ENCODE data around the gene TLE1.
"Not testable (repeated sequence)": the region's sequence is repeated elsewhere in the genome, so short reads cannot be mapped to it uniquely, and the experiment has no call there.

TLE1 gene

DNA sequence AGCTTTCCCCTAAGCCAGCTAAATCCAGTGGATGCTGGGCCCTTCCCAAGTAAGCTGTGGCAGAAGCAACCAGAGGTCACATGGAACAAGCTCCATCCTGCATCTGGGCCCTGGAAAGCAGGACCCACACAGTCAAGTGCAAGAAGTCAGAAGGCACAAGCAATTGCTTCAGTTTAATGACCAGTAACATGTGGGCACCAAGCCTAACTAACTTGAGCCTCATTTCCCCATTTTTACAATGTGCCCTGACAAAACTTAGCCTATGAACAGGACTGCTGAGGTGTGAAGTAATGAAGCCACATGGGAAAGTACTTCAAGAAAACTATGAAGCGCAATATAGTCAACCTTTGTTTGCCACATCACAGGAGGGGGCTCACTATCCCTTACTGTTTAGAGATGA lies 90.5 kb downstream of the TLE1 start:
- no peak overlapping the region for H3K4me3 ChIP-seq (ENCODE audit: low read depth, low read length)
- TF ChIP-seq, protein P1, sequence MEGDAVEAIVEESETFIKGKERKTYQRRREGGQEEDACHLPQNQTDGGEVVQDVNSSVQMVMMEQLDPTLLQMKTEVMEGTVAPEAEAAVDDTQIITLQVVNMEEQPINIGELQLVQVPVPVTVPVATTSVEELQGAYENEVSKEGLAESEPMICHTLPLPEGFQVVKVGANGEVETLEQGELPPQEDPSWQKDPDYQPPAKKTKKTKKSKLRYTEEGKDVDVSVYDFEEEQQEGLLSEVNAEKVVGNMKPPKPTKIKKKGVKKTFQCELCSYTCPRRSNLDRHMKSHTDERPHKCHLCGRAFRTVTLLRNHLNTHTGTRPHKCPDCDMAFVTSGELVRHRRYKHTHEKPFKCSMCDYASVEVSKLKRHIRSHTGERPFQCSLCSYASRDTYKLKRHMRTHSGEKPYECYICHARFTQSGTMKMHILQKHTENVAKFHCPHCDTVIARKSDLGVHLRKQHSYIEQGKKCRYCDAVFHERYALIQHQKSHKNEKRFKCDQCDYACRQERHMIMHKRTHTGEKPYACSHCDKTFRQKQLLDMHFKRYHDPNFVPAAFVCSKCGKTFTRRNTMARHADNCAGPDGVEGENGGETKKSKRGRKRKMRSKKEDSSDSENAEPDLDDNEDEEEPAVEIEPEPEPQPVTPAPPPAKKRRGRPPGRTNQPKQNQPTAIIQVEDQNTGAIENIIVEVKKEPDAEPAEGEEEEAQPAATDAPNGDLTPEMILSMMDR (IDR thresholded peaks at IDR 0.05; ENCODE audit: control insufficient read depth, extremely low read depth, insufficient read depth) = no peak
- no peak for DNase-seq (ENCODE audit: low read depth)

DNA sequence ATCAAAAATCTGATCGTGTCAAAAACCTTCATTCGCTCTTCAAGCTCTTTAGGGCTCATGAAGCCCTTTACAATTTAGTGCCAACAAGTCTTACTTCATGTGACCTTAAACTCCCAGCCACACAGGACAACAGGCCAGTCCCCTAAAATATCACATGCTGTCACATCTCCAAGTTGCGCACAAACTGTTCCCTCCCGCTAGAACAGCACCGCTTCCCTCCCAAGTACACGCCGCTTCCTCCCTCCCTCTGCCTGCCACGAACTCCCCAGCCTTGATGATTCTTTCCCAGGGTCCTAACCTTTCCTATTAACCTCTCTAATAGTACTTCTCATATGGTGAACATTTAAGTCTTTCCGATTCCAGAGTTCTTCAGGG lies 91.2 kb downstream of the TLE1 start:
- DNase-seq (ENCODE audit: low read depth) = no peak
- no peak overlapping the region for H3K4me3 ChIP-seq (ENCODE audit: low read depth, low read length)
- TF ChIP-seq, protein P1 (IDR thresholded peaks at IDR 0.05; ENCODE audit: control insufficient read depth, extremely low read depth, insufficient read depth) = no peak

DNA sequence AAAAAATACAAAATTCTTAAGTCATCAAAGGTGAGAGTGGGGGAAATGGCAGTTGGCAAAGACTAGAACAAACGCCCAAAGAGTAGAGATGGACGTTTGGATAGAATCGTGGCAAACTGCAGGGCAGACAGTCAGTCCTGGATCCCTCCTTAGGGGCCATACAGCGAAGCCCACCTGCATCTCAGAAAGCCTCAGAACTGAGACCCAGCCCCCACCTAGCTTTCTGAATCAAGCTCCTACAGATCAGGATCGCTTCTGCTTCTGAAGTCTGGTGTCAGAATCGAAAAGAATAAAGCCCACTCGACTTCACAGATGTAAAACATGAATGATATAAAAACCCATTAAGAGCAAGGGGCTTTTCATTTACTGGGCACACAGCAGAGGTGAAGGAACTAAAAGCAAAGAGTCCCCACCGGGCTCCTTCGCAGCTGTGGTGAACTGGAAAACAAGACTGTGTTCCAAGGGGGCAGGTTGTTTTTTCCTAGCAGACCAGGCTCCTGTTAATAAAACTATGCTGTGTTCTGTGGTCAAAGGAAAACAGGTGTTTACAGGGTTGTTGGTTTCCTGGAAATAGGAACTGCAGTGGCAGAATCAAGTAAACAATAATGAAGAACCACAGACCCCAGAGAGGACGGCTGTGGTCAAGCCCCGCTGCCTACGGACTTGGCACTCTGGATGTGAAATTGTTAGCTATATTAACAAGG lies 91.8 kb downstream of the TLE1 start:
- H3K4me3 ChIP-seq (ENCODE audit: low read depth, low read length) = no peak overlapping the region
- TF ChIP-seq, protein P1 (IDR thresholded peaks at IDR 0.05; ENCODE audit: control insufficient read depth, extremely low read depth, insufficient read depth) = no peak
- DNase-seq (ENCODE audit: low read depth) = no peak

DNA sequence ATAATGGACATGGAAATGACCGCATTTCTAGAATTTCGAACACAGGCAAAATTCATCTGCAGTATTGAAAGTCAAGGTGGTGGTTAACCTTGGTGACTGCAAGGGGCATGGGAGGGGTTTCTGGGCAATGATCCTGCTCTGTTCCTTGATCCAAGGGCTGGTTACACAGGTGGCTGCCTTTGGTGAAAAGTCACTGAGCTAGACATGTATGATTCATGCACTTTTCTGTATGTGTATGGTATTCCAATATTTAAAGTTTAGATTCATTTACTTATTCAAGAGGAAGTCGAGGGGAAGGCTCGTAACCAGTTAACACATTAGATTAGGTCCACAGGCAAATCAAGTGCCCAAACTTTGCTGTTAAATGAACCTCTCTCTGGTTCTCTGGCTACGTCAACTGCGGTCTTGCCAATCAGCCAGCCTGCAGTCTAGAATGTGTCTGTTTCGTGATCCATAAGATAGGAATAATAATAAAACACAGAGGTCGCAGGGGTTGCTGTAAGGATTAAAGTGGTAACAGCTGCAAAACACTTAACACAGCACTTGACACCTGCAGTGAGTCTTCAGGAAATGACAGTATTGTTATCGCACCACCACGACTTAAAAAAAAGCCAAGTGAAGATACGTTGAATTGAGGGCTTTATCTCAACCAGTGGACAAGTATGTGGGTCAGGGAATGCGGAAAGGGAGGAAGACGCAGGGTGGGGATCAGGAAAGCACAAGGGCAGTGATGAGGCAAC lies 92.5 kb downstream of the TLE1 start:
- DNase-seq (ENCODE audit: low read depth) = no peak
- TF ChIP-seq, protein P1 (IDR thresholded peaks at IDR 0.05; ENCODE audit: control insufficient read depth, extremely low read depth, insufficient read depth) = no peak
- no peak overlapping the region for H3K4me3 ChIP-seq (ENCODE audit: low read depth, low read length)

DNA sequence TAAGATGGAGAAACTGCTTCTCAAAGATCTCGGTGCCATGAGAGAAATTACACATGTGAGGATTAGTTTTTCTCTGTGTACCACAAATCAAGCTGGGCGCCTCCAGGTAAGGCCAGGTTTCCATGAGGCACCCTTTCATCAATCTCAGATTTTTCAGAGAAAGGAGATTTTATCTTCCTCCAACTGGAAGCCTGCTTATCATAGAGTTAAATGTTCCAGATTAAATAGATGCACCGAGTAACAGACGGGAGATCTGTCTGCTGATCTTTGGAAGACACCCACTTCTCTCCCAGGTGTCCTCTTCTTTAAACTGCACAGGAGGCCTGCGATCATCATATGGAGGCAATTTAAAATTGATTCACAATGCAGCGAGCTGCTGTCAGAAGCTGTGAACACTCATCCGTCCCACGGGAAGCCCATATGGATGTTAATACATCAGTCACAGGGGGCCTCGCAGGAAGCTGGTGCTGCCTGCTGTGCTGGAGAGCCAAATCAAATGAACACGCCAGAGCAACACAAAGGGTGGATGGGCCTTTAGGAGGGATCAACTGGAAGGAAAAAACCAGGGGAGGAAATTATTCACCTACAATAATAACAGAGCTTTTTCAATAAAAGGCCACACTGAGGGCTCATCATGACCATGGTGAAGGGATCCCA lies 93.3 kb downstream of the TLE1 start:
- TF ChIP-seq, protein P1 (IDR thresholded peaks at IDR 0.05; ENCODE audit: control insufficient read depth, extremely low read depth, insufficient read depth) = no peak
- DNase-seq (ENCODE audit: low read depth) = no peak
- H3K4me3 ChIP-seq (ENCODE audit: low read depth, low read length) = no peak overlapping the region

DNA sequence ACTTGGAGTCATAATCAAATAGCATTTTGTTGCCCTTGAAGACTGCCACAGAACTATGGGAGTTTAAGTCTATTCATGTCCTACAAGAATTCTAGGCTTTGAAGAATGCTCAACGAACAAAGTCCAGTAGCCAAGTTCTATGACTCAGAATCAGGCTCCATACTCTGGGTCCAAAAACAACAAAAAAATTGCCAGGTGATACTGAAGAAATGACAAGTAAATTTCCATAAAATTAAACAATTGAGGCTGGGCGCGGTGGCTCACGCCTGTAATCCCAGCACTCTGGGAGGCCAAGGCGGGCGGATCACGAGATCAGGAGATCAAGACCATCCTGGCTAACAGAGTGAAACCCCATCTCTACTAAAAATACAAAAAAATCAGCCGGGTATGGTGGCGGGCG lies 94.1 kb downstream of the TLE1 start:
- DNase-seq (ENCODE audit: low read depth) = not testable (repeated sequence)

DNA sequence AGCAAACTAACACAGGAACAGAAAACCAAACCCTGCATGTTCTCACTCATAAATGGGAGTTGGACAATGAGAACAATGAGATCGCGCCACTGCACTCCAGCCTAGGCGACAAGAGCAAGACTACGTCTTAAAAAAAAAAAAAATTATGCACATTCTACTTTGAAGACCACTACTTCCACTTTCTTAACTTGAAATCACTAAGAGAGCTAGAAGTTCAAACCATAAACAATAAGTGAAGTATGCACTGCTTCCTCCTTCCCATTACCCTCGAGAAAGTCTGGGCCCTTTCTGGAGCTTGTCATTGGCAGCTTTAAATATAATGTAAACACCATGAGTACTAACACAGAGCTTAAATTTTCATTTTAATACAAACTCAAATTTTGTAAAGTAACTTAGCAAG lies 94.9 kb downstream of the TLE1 start:
- no peak for DNase-seq (ENCODE audit: low read depth)
- TF ChIP-seq, protein P1 (IDR thresholded peaks at IDR 0.05; ENCODE audit: control insufficient read depth, extremely low read depth, insufficient read depth) = no peak

More for the DNA sequence above, 94.1 kb downstream of the TLE1 start:
- not testable (repeated sequence) for H3K4me3 ChIP-seq (ENCODE audit: low read depth, low read length)

More for the DNA sequence above, 94.9 kb downstream of the TLE1 start:
- no peak overlapping the region for H3K4me3 ChIP-seq (ENCODE audit: low read depth, low read length)
